CD4-positive, CD25-positive, alpha-beta regulatory T cell (primary cell): ENCODE data around the gene ARRB2. TPM values are rescaled to one million over a fixed set of nuclear protein-coding genes. Genes with fewer than 3 reads are reported as not detected.

Experiments
- ATAC-seq, 2 donors: fragments of 150-1000 bp; cut with Tn5 transposase; one replicate each; pipeline ENCODE4 v1.10.0; 2021; ENCODE audit warnings: low read depth in 2 of 2, moderate number of reproducible peaks in 2 of 2, moderate library complexity in 1 of 2
- DNase-seq, 3 donors: peaks; one replicate each; pipeline versions ENCODE4 v3.0.0 to v3.0.0-alpha.2; 2012 to 2022; ENCODE audit warnings: mixed read lengths in 1 of 3
- H3K27ac ChIP-seq: one replicate; pipeline ENCODE4 v1.7.0; 2013; ENCODE audit warnings: mild to moderate bottlenecking, low read length; ENCODE audit not compliant: insufficient read depth, poor library complexity, severe bottlenecking
- H3K27me3 ChIP-seq: one replicate; pipeline ENCODE4 v1.7.0; 2013; ENCODE audit warnings: low read length; ENCODE audit not compliant: control insufficient read depth, insufficient read depth
- H3K36me3 ChIP-seq: one replicate; pipeline ENCODE4 v1.7.0; 2013; ENCODE audit warnings: mild to moderate bottlenecking, low read length, moderate library complexity; ENCODE audit not compliant: control insufficient read depth, insufficient read depth
- H3K4me1 ChIP-seq: 2 replicates; pipeline ENCODE4 v1.7.0; 2013; ENCODE audit warnings: mild to moderate bottlenecking, low read length; ENCODE audit not compliant: insufficient read depth, control insufficient read depth, poor library complexity, severe bottlenecking
- H3K4me3 ChIP-seq: one replicate; pipeline ENCODE4 v1.7.0; 2013; ENCODE audit warnings: low read depth, mild to moderate bottlenecking, low read length, moderate library complexity
- H3K9me3 ChIP-seq, 2 experiments: 1 replicate in 1 of 2; 2 replicates in 1 of 2; pipeline ENCODE4 v1.7.0; 2013; ENCODE audit warnings: low read length in 2 of 2, mild to moderate bottlenecking in 1 of 2, moderate library complexity in 1 of 2; ENCODE audit not compliant: control insufficient read depth in 2 of 2
- H3K27ac Mint-ChIP-seq, 3 donors: one replicate each; pipeline ENCODE4 v1.8.0; 2020 to 2022; ENCODE audit warnings: mild to moderate bottlenecking in 3 of 3, mixed read lengths in 3 of 3, moderate library complexity in 2 of 3
- H3K27me3 Mint-ChIP-seq: one replicate; pipeline ENCODE4 v1.8.0; 2022; ENCODE audit warnings: mild to moderate bottlenecking, mixed read lengths
- H3K36me3 Mint-ChIP-seq: one replicate; pipeline ENCODE4 v1.8.0; 2020; ENCODE audit warnings: mixed read lengths
- H3K4me1 Mint-ChIP-seq, 4 donors: one replicate each; pipeline ENCODE4 v1.8.0; 2020 to 2022; ENCODE audit warnings: mixed read lengths in 4 of 4, mild to moderate bottlenecking in 1 of 4
- H3K4me3 Mint-ChIP-seq, 4 donors: one replicate each; pipeline ENCODE4 v1.8.0; 2020 to 2022; ENCODE audit warnings: mild to moderate bottlenecking in 4 of 4, mixed read lengths in 4 of 4, moderate library complexity in 3 of 4
- H3K9me3 Mint-ChIP-seq, 7 donors: one replicate each; pipeline ENCODE4 v1.8.0; 2020 to 2022; ENCODE audit warnings: mixed read lengths in 7 of 7, mild to moderate bottlenecking in 3 of 7, moderate library complexity in 2 of 7
- polyA plus RNA-seq, 4 donors: library from polyadenylated mRNA; unstranded; fragments of 300-500 nt; fragmentation: Illumina TruSeq; gene quantifications; one replicate each; pipeline ENCODE4 v1.2.3, GENCODE V29; 2021
- total RNA-seq: library from RNA; stranded (reverse); gene quantifications from one replicate; pipeline ENCODE4 v1.2.3, GENCODE V29; 2022

ARRB2 gene
- total and polyA plus RNA-seq, 5 donors from 2014 or later: 22.4 to 197 (median 32.2) TPM

- H3K27ac ChIP-seq: no peak overlapping the region
- peaks cover 0 to 7% (median 4%) of the 10 kb centered on the region in 4 donors for H3K4me1 Mint-ChIP-seq
- no peaks in the 10 kb centered on the region for H3K27me3 ChIP-seq
- no peaks in the 10 kb centered on the region for H3K36me3 Mint-ChIP-seq
- peaks cover 12% of the 10 kb centered on the region for H3K27me3 Mint-ChIP-seq
- H3K9me3 ChIP-seq: no peaks in the 10 kb centered on the region
- H3K36me3 ChIP-seq: no peaks in the 10 kb centered on the region
- H3K4me3 Mint-ChIP-seq: no peak overlapping the region
- peaks cover 4% of the 10 kb centered on the region for H3K4me1 ChIP-seq
- ATAC-seq (no peak), DNase-seq (no peak)
- H3K27ac Mint-ChIP-seq: no peak overlapping the region
- H3K4me3 ChIP-seq: no peak overlapping the region
- no peaks in the 10 kb centered on the region for H3K9me3 Mint-ChIP-seq
Observed at GRCh38 chr17:4766723-4767122, 56.3 kb downstream of the ARRB2 start.

- H3K9me3 ChIP-seq: no peaks in the 10 kb centered on the region
- Mint-ChIP-seq H3K4me1 (peaks cover 0 to 9% (median 6%) of the 10 kb centered on the region in 4 donors), H3K27me3 (peaks cover 8% of the 10 kb centered on the region), H3K36me3 (no peaks in the 10 kb centered on the region), H3K27ac (peak overlapping the region in 1 of 3 donors; percentile 58), H3K9me3 (no peaks in the 10 kb centered on the region), H3K4me3 (no peak overlapping the region)
- ATAC-seq (no peak), DNase-seq (no peak)
- H3K27me3 ChIP-seq: no peaks in the 10 kb centered on the region
- peaks cover 5% of the 10 kb centered on the region for H3K4me1 ChIP-seq
- no peaks in the 10 kb centered on the region for H3K36me3 ChIP-seq
- no peak overlapping the region for H3K4me3 ChIP-seq
- H3K27ac ChIP-seq: no peak overlapping the region
Observed at GRCh38 chr17:4768298-4768697, 57.9 kb downstream of the ARRB2 start.

- Mint-ChIP-seq H3K27me3 (peaks cover 8% of the 10 kb centered on the region), H3K27ac (no peak overlapping the region), H3K36me3 (no peaks in the 10 kb centered on the region), H3K4me3 (no peak overlapping the region), H3K9me3 (no peaks in the 10 kb centered on the region), H3K4me1 (peaks cover 0 to 14% (median 6%) of the 10 kb centered on the region in 4 donors)
- Histone ChIP-seq H3K9me3 (no peaks in the 10 kb centered on the region), H3K27ac (no peak overlapping the region), H3K4me3 (no peak overlapping the region), H3K36me3 (no peaks in the 10 kb centered on the region), H3K27me3 (no peaks in the 10 kb centered on the region), H3K4me1 (peaks cover 5% of the 10 kb centered on the region)
- no peak for ATAC-seq
- no peak for DNase-seq
Observed at GRCh38 chr17:4769628-4770027, 59.2 kb downstream of the ARRB2 start.

Other genes starting within 250 kb of the ARRB2 start
- gene SPNS2, start 211.8 kb upstream of the ARRB2 start, total RNA-seq: 0.94 TPM
- gene SPNS2, start 211.8 kb upstream of the ARRB2 start, polyA plus RNA-seq: not detected
- gene MYBBP1A, start 155.2 kb upstream of the ARRB2 start, total RNA-seq: 59.3 TPM
- 10 to 100 TPM in 2 of 4 donors, 1 to 10 TPM in 2; 7.7 to 13.6 (median 10.7) TPM for gene MYBBP1A, start 155.2 kb upstream of the ARRB2 start, polyA plus RNA-seq
- gene GGT6, start 150.1 kb upstream of the ARRB2 start, total RNA-seq: not detected
- gene GGT6, start 150.1 kb upstream of the ARRB2 start, polyA plus RNA-seq: not detected
- not detected for gene SMTNL2, start 126.1 kb upstream of the ARRB2 start, total RNA-seq
- gene SMTNL2, start 126.1 kb upstream of the ARRB2 start, polyA plus RNA-seq: not detected
- not detected for gene ALOX15, start 69.0 kb upstream of the ARRB2 start, total RNA-seq
- not detected for gene ALOX15, start 69.0 kb upstream of the ARRB2 start, polyA plus RNA-seq
- 51.9 TPM for gene PELP1, start 6.5 kb upstream of the ARRB2 start, total RNA-seq
- 1 to 10 TPM; 6.2 to 8.6 (median 7.8) TPM for gene PELP1, start 6.5 kb upstream of the ARRB2 start, polyA plus RNA-seq
- gene MED11, start 20.8 kb downstream of the ARRB2 start, total RNA-seq: 9.3 TPM
- 10 to 100 TPM; 40.0 to 46.8 (median 43.9) TPM for gene MED11, start 20.8 kb downstream of the ARRB2 start, polyA plus RNA-seq
- 1.0 TPM for gene ZMYND15, start 29.2 kb downstream of the ARRB2 start, total RNA-seq
- gene ZMYND15, start 29.2 kb downstream of the ARRB2 start, polyA plus RNA-seq: not detected
- 7.3 TPM for gene CXCL16, start 29.3 kb downstream of the ARRB2 start, total RNA-seq
- gene CXCL16, start 29.3 kb downstream of the ARRB2 start, polyA plus RNA-seq: under 1 TPM in 3 of 4 donors, not detected in 1; 0.41 to 0.79 (median 0.45) TPM
- not detected for gene TM4SF5, start 61.3 kb downstream of the ARRB2 start, total RNA-seq
- not detected for gene TM4SF5, start 61.3 kb downstream of the ARRB2 start, polyA plus RNA-seq
- not detected for gene VMO1, start 75.7 kb downstream of the ARRB2 start, total RNA-seq
- gene VMO1, start 75.7 kb downstream of the ARRB2 start, polyA plus RNA-seq: under 1 TPM in 1 of 4 donors, not detected in 3; 0.71 TPM
- 0.39 TPM for gene GLTPD2, start 78.3 kb downstream of the ARRB2 start, total RNA-seq
- gene GLTPD2, start 78.3 kb downstream of the ARRB2 start, polyA plus RNA-seq: under 1 TPM in 1 of 4 donors, not detected in 3; 0.43 TPM
- gene PSMB6, start 85.5 kb downstream of the ARRB2 start, total RNA-seq: 64.7 TPM
- gene PSMB6, start 85.5 kb downstream of the ARRB2 start, polyA plus RNA-seq: 100 to 1,000 TPM; 281 to 354 (median 319) TPM
- gene PLD2, start 96.5 kb downstream of the ARRB2 start, total RNA-seq: 36.4 TPM
- 1 to 10 TPM; 1.6 to 4.7 (median 1.9) TPM for gene PLD2, start 96.5 kb downstream of the ARRB2 start, polyA plus RNA-seq
- 235 TPM for gene MINK1, start 122.7 kb downstream of the ARRB2 start, total RNA-seq
- 10 to 100 TPM in 3 of 4 donors, 1 to 10 TPM in 1; 9.4 to 13.4 (median 11.6) TPM for gene MINK1, start 122.7 kb downstream of the ARRB2 start, polyA plus RNA-seq
- gene C17orf107, start 188.9 kb downstream of the ARRB2 start, total RNA-seq: 45.6 TPM
- 1 to 10 TPM; 1.1 to 1.5 (median 1.3) TPM for gene C17orf107, start 188.9 kb downstream of the ARRB2 start, polyA plus RNA-seq
- 3.8 TPM for gene CHRNE, start 192.5 kb downstream of the ARRB2 start, total RNA-seq
- under 1 TPM in 2 of 4 donors, not detected in 2; 0.15 to 0.25 TPM for gene CHRNE, start 192.5 kb downstream of the ARRB2 start, polyA plus RNA-seq
- 1.9 TPM for gene GP1BA, start 221.6 kb downstream of the ARRB2 start, total RNA-seq
- under 1 TPM in 2 of 4 donors, not detected in 2; 0.07 to 0.22 TPM for gene GP1BA, start 221.6 kb downstream of the ARRB2 start, polyA plus RNA-seq
- 22.6 TPM for gene SLC25A11, start 229.4 kb downstream of the ARRB2 start, total RNA-seq
- 10 to 100 TPM; 69.3 to 78.4 (median 74.4) TPM for gene SLC25A11, start 229.4 kb downstream of the ARRB2 start, polyA plus RNA-seq
- gene RNF167, start 229.6 kb downstream of the ARRB2 start, total RNA-seq: 105 TPM
- gene RNF167, start 229.6 kb downstream of the ARRB2 start, polyA plus RNA-seq: 10 to 100 TPM; 31.5 to 58.2 (median 45.9) TPM
- 865 TPM for gene PFN1, start 237.9 kb downstream of the ARRB2 start, total RNA-seq
- 1,000 to 10,000 TPM; 2,018 to 2,804 (median 2,386) TPM for gene PFN1, start 237.9 kb downstream of the ARRB2 start, polyA plus RNA-seq
- gene ENO3, start 240.5 kb downstream of the ARRB2 start, total RNA-seq: 11.7 TPM
- gene ENO3, start 240.5 kb downstream of the ARRB2 start, polyA plus RNA-seq: 1 to 10 TPM in 1 of 4 donors, under 1 TPM in 3; 0.29 to 1.6 (median 0.41) TPM